ENCODE measurements around the gene INSR.

DNA sequence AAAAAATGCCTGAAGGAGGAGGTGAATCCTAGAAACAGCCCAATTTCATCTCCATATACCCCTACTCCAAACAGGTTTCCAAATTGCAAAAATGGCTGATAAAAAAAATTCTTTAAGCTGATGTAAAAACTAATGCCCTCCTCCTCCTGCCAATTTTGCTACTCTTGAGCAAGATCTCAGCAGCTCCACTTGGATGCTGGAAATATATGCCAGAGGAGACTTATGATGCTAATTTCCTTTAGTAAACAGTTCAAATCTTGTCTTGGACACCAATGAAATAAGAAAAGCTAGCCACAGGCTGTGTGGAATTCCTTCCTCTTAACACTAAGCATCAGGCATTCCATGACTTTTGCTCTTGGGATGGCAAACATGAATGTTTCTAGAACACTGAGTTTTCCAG is 67.5 kb downstream of the INSR start:
- TF ChIP-seq, protein P1, sequence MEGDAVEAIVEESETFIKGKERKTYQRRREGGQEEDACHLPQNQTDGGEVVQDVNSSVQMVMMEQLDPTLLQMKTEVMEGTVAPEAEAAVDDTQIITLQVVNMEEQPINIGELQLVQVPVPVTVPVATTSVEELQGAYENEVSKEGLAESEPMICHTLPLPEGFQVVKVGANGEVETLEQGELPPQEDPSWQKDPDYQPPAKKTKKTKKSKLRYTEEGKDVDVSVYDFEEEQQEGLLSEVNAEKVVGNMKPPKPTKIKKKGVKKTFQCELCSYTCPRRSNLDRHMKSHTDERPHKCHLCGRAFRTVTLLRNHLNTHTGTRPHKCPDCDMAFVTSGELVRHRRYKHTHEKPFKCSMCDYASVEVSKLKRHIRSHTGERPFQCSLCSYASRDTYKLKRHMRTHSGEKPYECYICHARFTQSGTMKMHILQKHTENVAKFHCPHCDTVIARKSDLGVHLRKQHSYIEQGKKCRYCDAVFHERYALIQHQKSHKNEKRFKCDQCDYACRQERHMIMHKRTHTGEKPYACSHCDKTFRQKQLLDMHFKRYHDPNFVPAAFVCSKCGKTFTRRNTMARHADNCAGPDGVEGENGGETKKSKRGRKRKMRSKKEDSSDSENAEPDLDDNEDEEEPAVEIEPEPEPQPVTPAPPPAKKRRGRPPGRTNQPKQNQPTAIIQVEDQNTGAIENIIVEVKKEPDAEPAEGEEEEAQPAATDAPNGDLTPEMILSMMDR (IDR thresholded peaks at IDR 0.05) = no peak
- TF ChIP-seq ZFX (IDR thresholded peaks at IDR 0.05; ENCODE audit: borderline replicate concordance) = no peak
